ENCODE results near the gene PARVA.

The PARVA gene

GRCh38 chr11:12421386-12421785, 44.0 kb downstream of the PARVA start:
- no peaks in the 10 kb centered on the region for H3K36me3 Mint-ChIP-seq
- peaks cover 7% of the 10 kb centered on the region for H3K27me3 Mint-ChIP-seq
- no peak for ATAC-seq (ENCODE audit: low read depth)
- H3K4me1 Mint-ChIP-seq, result no peaks in the 10 kb centered on the region
- no peak for DNase-seq (ENCODE audit: low spot score in 2 of 2)
- no peak overlapping the region for H3K27ac Mint-ChIP-seq
- H3K9me3 Mint-ChIP-seq, result no peaks in the 10 kb centered on the region
- H3K4me3 Mint-ChIP-seq, result no peak overlapping the region

- H3K9me3 Mint-ChIP-seq, result no peaks in the 10 kb centered on the region
- H3K36me3 Mint-ChIP-seq, result no peaks in the 10 kb centered on the region
- H3K4me1 Mint-ChIP-seq, result no peaks in the 10 kb centered on the region
- DNase-seq (ENCODE audit: low spot score in 2 of 2), result no peak
- H3K27ac Mint-ChIP-seq, result no peak overlapping the region
- H3K27me3 Mint-ChIP-seq, result peaks cover 3% of the 10 kb centered on the region
- ATAC-seq (ENCODE audit: low read depth), result no peak
- no peak overlapping the region for H3K4me3 Mint-ChIP-seq
Observed at GRCh38 chr11:12426176-12426575, 48.8 kb downstream of the PARVA start.

- no peaks in the 10 kb centered on the region for H3K4me1 Mint-ChIP-seq
- ATAC-seq (ENCODE audit: low read depth) (no peak), DNase-seq (ENCODE audit: low spot score in 2 of 2) (no peak)
- no peak overlapping the region for H3K27ac Mint-ChIP-seq
- H3K27me3 Mint-ChIP-seq, result peaks cover 3% of the 10 kb centered on the region
- no peaks in the 10 kb centered on the region for H3K9me3 Mint-ChIP-seq
- no peaks in the 10 kb centered on the region for H3K36me3 Mint-ChIP-seq
- no peak overlapping the region for H3K4me3 Mint-ChIP-seq
Observed at GRCh38 chr11:12429155-12429554, 51.8 kb downstream of the PARVA start.

- no peaks in the 10 kb centered on the region for H3K36me3 Mint-ChIP-seq
- no peak for ATAC-seq (ENCODE audit: low read depth)
- H3K4me3 Mint-ChIP-seq, result no peak overlapping the region
Observed at GRCh38 chr11:12430351-12430750, 53.0 kb downstream of the PARVA start.

GRCh38 chr11:12430954-12431595, 53.7 kb downstream of the PARVA start:
- Mint-ChIP-seq H3K27ac (no peak overlapping the region), H3K4me1 (no peaks in the 10 kb centered on the region), H3K4me3 (no peak overlapping the region), H3K27me3 (peaks cover 3% of the 10 kb centered on the region), H3K9me3 (no peaks in the 10 kb centered on the region), H3K36me3 (no peaks in the 10 kb centered on the region)
- no peak for DNase-seq (ENCODE audit: low spot score in 2 of 2)
- no peak for ATAC-seq (ENCODE audit: low read depth)

More at GRCh38 chr11:12430351-12430750, 53.0 kb downstream of the PARVA start:
- Mint-ChIP-seq H3K27ac (no peak overlapping the region), H3K4me1 (no peaks in the 10 kb centered on the region), H3K9me3 (no peaks in the 10 kb centered on the region), H3K27me3 (peaks cover 5% of the 10 kb centered on the region)
- no peak for DNase-seq (ENCODE audit: low spot score in 2 of 2)

- Mint-ChIP-seq H3K4me1 (no peaks in the 10 kb centered on the region), H3K4me3 (no peak overlapping the region), H3K36me3 (no peaks in the 10 kb centered on the region), H3K27ac (no peak overlapping the region), H3K9me3 (no peaks in the 10 kb centered on the region), H3K27me3 (peaks cover 3% of the 10 kb centered on the region)
- ATAC-seq (ENCODE audit: low read depth), result no peak
- no peak for DNase-seq (ENCODE audit: low spot score in 2 of 2)
Observed at GRCh38 chr11:12432507-12432906, 55.1 kb downstream of the PARVA start.

DNA sequence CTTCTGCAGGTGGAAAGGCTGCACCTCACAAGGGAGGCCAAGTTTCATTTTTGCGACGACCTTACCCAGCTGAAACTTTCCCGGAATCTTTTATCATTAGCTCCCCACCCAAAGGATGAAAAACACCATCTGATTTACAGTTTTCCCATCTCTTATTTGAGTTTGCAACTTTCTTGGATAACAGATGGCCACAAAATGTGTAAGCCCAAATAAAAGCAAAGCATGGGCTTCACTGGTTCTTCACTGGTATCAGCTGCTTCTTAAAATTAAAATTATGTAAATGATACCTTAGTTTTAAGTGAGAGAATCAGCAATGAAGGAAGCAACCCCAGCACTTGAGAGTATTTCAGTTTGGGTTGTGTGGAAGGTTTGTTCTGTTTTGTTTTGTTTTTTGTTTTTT, 55.8 kb downstream of the PARVA start:
- peaks cover 3% of the 10 kb centered on the region for H3K27me3 Mint-ChIP-seq
- H3K9me3 Mint-ChIP-seq, result no peaks in the 10 kb centered on the region
- DNase-seq (ENCODE audit: low spot score in 2 of 2), result no peak
- H3K36me3 Mint-ChIP-seq, result no peaks in the 10 kb centered on the region
- ATAC-seq (ENCODE audit: low read depth), result no peak
- H3K4me3 Mint-ChIP-seq, result no peak overlapping the region
- no peak overlapping the region for H3K27ac Mint-ChIP-seq
- H3K4me1 Mint-ChIP-seq, result no peaks in the 10 kb centered on the region

- DNase-seq (ENCODE audit: low spot score in 2 of 2), result no peak
- H3K4me3 Mint-ChIP-seq, result no peak overlapping the region
- no peaks in the 10 kb centered on the region for H3K9me3 Mint-ChIP-seq
- peaks cover 3% of the 10 kb centered on the region for H3K27me3 Mint-ChIP-seq
- H3K36me3 Mint-ChIP-seq, result no peaks in the 10 kb centered on the region
- ATAC-seq (ENCODE audit: low read depth), result no peak
- H3K4me1 Mint-ChIP-seq, result no peaks in the 10 kb centered on the region
- no peak overlapping the region for H3K27ac Mint-ChIP-seq
Observed at GRCh38 chr11:12433571-12434324, 56.4 kb downstream of the PARVA start.

- no peak overlapping the region for H3K4me3 Mint-ChIP-seq
- H3K4me1 Mint-ChIP-seq, result no peaks in the 10 kb centered on the region
- no peaks in the 10 kb centered on the region for H3K9me3 Mint-ChIP-seq
- DNase-seq (ENCODE audit: low spot score in 2 of 2) (no peak), ATAC-seq (ENCODE audit: low read depth) (no peak)
- peaks cover 3% of the 10 kb centered on the region for H3K27me3 Mint-ChIP-seq
- no peaks in the 10 kb centered on the region for H3K36me3 Mint-ChIP-seq
- H3K27ac Mint-ChIP-seq, result no peak overlapping the region
Observed at GRCh38 chr11:12434325-12434654, 56.9 kb downstream of the PARVA start.

DNA sequence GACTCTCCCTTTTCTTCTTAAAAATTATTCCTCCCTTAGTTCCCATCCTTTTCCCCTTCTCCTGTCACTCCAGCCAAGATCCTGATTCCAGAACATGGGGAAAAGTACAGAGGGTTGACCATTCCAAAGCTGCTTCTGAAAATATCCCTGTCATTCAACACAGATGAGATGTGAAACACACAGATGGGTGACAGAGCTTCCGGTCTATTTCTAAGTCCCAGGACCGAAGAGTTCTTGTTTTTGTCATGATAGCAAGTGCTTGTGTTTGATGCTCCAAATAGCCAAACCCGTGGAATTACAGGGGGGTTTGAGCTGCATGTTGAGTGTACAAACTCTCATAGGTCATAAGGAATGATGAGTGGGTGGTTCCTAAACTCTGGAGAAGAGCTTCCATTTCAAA, 57.9 kb downstream of the PARVA start:
- Mint-ChIP-seq H3K36me3 (no peaks in the 10 kb centered on the region), H3K27me3 (peaks cover 3% of the 10 kb centered on the region), H3K27ac (no peak overlapping the region), H3K4me3 (no peak overlapping the region), H3K9me3 (peaks cover 3% of the 10 kb centered on the region), H3K4me1 (peaks cover 4% of the 10 kb centered on the region)
- DNase-seq (ENCODE audit: low spot score in 2 of 2), result no peak
- ATAC-seq (ENCODE audit: low read depth), result no peak

DNA sequence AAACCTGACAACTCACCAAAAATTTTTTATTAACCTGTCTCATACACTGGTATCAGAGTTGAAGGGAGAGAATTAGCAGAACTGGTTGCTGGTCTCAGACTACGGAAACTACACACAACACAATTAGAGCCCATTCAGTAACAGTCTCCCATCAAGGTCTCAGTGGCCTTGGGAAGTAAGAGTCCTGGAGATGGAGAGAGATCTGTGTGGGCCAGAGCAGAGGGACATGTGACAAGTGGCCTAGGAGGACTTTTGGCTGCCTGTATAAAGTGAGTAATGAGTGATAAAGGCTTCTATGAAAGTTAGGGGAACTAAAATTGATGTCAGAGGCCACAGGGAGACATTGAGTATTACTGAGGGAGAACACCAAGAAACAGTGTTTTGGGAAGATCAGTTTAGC, 58.9 kb downstream of the PARVA start:
- Mint-ChIP-seq H3K4me1 (peaks cover 4% of the 10 kb centered on the region), H3K27ac (no peak overlapping the region), H3K4me3 (no peak overlapping the region), H3K27me3 (peaks cover 3% of the 10 kb centered on the region), H3K9me3 (peaks cover 3% of the 10 kb centered on the region), H3K36me3 (no peaks in the 10 kb centered on the region)
- DNase-seq (ENCODE audit: low spot score in 2 of 2) (no peak), ATAC-seq (ENCODE audit: low read depth) (no peak)

DNA sequence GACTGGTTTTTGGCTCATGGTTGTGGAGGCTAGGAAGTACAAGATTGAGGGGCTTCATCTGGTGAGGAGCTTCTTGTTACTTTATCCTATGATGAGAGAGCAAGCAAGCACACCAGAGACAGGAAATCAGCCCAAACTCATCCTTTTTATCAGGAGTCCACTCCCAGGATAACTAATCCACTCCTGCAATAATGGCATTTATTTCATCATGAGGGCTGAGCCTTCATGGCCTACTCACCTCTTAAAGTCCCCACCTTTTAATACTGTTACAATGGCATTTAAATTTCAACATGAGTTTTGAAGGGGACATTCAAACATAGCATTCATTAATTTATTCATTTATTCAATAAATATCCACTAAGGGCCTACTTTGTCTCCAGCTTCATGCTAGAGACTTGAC, 60.9 kb downstream of the PARVA start:
- ATAC-seq (ENCODE audit: low read depth) (no peak), DNase-seq (ENCODE audit: low spot score in 2 of 2) (no peak)
- no peak overlapping the region for H3K27ac Mint-ChIP-seq
- H3K4me3 Mint-ChIP-seq, result no peak overlapping the region
- peaks cover 3% of the 10 kb centered on the region for H3K9me3 Mint-ChIP-seq
- peaks cover 3% of the 10 kb centered on the region for H3K27me3 Mint-ChIP-seq
- H3K4me1 Mint-ChIP-seq, result peaks cover 4% of the 10 kb centered on the region
- H3K36me3 Mint-ChIP-seq, result no peaks in the 10 kb centered on the region

GRCh38 chr11:12439615-12440014, 62.2 kb downstream of the PARVA start:
- H3K9me3 Mint-ChIP-seq, result peaks cover 3% of the 10 kb centered on the region
- no peaks in the 10 kb centered on the region for H3K36me3 Mint-ChIP-seq
- no peak overlapping the region for H3K4me3 Mint-ChIP-seq
- H3K27ac Mint-ChIP-seq, result no peak overlapping the region
- DNase-seq (ENCODE audit: low spot score in 2 of 2) (no peak), ATAC-seq (ENCODE audit: low read depth) (no peak)
- H3K4me1 Mint-ChIP-seq, result peaks cover 4% of the 10 kb centered on the region
- H3K27me3 Mint-ChIP-seq, result peaks cover 3% of the 10 kb centered on the region

DNA sequence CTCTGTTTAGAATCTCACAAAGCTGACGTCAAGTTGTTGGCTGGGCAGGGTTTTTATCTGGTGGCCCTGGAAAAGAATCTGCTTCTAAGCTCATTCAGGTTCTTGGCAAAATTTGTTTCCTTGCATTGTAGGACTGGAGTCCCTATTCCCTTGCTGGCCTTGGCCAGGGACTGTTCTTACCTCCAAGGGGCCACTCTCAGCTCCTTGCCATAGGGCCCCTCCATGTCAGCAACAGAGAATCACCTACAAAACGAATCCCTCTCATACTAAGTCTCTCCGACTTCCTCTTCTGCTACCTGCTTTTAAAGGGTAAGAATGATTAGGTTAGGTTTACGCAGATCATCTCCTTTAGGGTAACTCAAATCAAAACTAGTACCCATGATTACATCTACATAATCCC, 63.2 kb downstream of the PARVA start:
- no peak for DNase-seq (ENCODE audit: low spot score in 2 of 2)
- Mint-ChIP-seq H3K4me1 (peaks cover 4% of the 10 kb centered on the region), H3K27me3 (no peaks in the 10 kb centered on the region), H3K27ac (no peak overlapping the region), H3K9me3 (peaks cover 3% of the 10 kb centered on the region), H3K36me3 (no peaks in the 10 kb centered on the region), H3K4me3 (no peak overlapping the region)
- no peak for ATAC-seq (ENCODE audit: low read depth)
